MM.1S (cell line): Measurements from ENCODE around the gene IL4.

Source experiments
- DNase-seq: peaks from one replicate; pipeline ENCODE4 v3.0.0-alpha.2; 2015
- H2AFZ ChIP-seq: fragments of 300-600 bp; sonication (generic); 2 replicates; pipeline ENCODE4 v1.6.0; 2016; ENCODE audit warnings: antibody characterized with exemption, low read length
- H3F3A ChIP-seq: fragments of 300-600 bp; sonication (generic); 2 replicates; pipeline ENCODE4 v1.6.1; 2016; ENCODE audit warnings: mild to moderate bottlenecking, antibody characterized with exemption, low read length, moderate library complexity, mixed read lengths; ENCODE audit not compliant: insufficient read depth
- H3K27ac ChIP-seq: fragments of 300-600 bp; sonication (generic); 2 replicates; pipeline ENCODE4 v1.5.1; 2016; ENCODE audit warnings: mild to moderate bottlenecking, low read length
- H3K27me3 ChIP-seq: fragments of 300-600 bp; sonication (generic); replicated peaks from 2 replicates; pipeline ENCODE4 v1.6.0; 2016; ENCODE audit warnings: low read length; ENCODE audit not compliant: insufficient read depth
- H3K36me3 ChIP-seq: fragments of 300-600 bp; sonication (generic); replicated peaks from 2 replicates; pipeline ENCODE4 v1.6.1; 2016; ENCODE audit warnings: mild to moderate bottlenecking, low read length, mixed read lengths; ENCODE audit not compliant: insufficient read depth
- H3K4me1 ChIP-seq: fragments of 300-600 bp; sonication (generic); 2 replicates; pipeline ENCODE4 v1.6.1; 2016; ENCODE audit warnings: low read length, mixed read lengths
- H3K4me2 ChIP-seq: fragments of 300-600 bp; sonication (generic); 2 replicates; pipeline ENCODE4 v1.6.0; 2016; ENCODE audit warnings: low read depth, low read length
- H3K4me3 ChIP-seq: fragments of 300-600 bp; sonication (generic); 2 replicates; pipeline ENCODE4 v1.5.1; 2016; ENCODE audit warnings: low read length, mixed read lengths
- H3K79me2 ChIP-seq: fragments of 300-600 bp; sonication (generic); 2 replicates; pipeline ENCODE4 v1.6.1; 2016; ENCODE audit warnings: mixed run types, low read length, mixed read lengths
- H3K9ac ChIP-seq: fragments of 300-600 bp; sonication (generic); 2 replicates; pipeline ENCODE4 v1.6.1; 2016; ENCODE audit warnings: low read length, mixed read lengths
- H3K9me2 ChIP-seq: fragments of 300-600 bp; sonication (generic); replicated peaks from 2 replicates; pipeline ENCODE4 v1.6.1; 2016; ENCODE audit warnings: mild to moderate bottlenecking, low read length, mixed read lengths; ENCODE audit not compliant: insufficient read depth
- H3K9me3 ChIP-seq: fragments of 300-600 bp; sonication (generic); replicated peaks from 2 replicates; pipeline ENCODE4 v1.6.1; 2016; ENCODE audit warnings: mild to moderate bottlenecking, low read length, mixed read lengths; ENCODE audit not compliant: insufficient read depth
- H4K20me1 ChIP-seq: fragments of 300-600 bp; sonication (generic); 2 replicates; pipeline ENCODE4 v1.6.1; 2016; ENCODE audit warnings: mild to moderate bottlenecking, low read length, moderate library complexity, mixed read lengths; ENCODE audit not compliant: insufficient read depth
- EZH2 ChIP-seq: fragments of 300-600 bp; sonication (generic); optimal IDR thresholded peaks from 2 replicates; pipeline ENCODE3; 2017; ENCODE audit warnings: low read depth, mild to moderate bottlenecking, antibody characterized with exemption, low read length, mixed read lengths
- EZH2phosphoT487 ChIP-seq: fragments of 300-600 bp; sonication (generic); IDR thresholded peaks from 2 replicates; pipeline ENCODE4 v1.6.1; 2018; ENCODE audit warnings: antibody characterized with exemption, low read length
- TF ChIP-seq, protein P1 (sequence below): fragments of 300-600 bp; sonication (generic); IDR thresholded peaks from 2 replicates; pipeline ENCODE4 v1.5.1; 2016; ENCODE audit warnings: antibody characterized with exemption, low read length, mixed read lengths

Gene IL4

GRCh38 chr5:132674671-132675506 lies 1.1 kb downstream of the IL4 start:
- DNase-seq = no peak

DNA sequence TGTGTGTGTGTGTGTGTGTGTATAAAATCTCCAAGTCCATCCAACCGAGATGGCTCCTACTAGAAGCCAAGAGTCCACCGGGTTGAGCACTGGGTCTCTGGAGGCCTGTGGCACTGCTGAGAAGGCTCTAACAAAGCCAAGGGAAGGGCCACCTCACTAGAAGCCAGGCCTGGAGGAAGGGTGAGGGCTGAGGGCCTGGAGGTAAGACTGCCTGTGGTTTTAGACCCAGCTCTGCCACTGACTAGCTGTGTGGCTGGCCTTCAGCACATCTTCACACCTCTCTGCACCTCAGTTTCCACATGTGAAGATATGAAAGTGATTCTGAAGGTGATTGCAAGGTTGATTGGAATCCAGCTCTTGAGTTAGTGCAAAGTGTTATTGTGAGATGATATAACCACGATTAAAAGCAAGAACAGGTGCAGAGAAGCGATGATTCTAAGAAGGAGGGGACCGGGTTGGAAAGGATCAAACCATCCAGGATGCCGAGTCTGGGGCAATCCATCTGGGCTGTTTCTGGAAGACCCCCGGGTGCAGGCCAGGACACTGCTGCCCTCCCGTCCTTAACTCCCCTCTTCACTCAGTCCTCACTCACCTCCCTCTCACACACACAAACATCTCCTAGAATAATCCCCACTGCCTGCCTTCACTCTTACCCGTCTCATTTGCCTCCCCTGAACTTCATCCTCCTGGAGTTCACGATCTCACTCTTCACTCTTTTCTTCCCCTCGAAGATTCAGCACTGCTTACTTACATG lies 2.3 kb downstream of the IL4 start:
- no peaks in the 10 kb centered on the region for H3K36me3 ChIP-seq
- no peaks in the 10 kb centered on the region for H3K4me1 ChIP-seq
- no peaks in the 10 kb centered on the region for H3K79me2 ChIP-seq
- H3K9ac ChIP-seq = no peak overlapping the region
- H3K9me2 ChIP-seq = no peaks in the 10 kb centered on the region
- H2AFZ ChIP-seq = no peak overlapping the region
- H3F3A ChIP-seq = no peaks in the 10 kb centered on the region
- DNase-seq = no peak
- TF ChIP-seq, protein P1, sequence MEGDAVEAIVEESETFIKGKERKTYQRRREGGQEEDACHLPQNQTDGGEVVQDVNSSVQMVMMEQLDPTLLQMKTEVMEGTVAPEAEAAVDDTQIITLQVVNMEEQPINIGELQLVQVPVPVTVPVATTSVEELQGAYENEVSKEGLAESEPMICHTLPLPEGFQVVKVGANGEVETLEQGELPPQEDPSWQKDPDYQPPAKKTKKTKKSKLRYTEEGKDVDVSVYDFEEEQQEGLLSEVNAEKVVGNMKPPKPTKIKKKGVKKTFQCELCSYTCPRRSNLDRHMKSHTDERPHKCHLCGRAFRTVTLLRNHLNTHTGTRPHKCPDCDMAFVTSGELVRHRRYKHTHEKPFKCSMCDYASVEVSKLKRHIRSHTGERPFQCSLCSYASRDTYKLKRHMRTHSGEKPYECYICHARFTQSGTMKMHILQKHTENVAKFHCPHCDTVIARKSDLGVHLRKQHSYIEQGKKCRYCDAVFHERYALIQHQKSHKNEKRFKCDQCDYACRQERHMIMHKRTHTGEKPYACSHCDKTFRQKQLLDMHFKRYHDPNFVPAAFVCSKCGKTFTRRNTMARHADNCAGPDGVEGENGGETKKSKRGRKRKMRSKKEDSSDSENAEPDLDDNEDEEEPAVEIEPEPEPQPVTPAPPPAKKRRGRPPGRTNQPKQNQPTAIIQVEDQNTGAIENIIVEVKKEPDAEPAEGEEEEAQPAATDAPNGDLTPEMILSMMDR = no peak
- no peak for TF ChIP-seq EZH2phosphoT487
- TF ChIP-seq EZH2 = no peak
- H3K4me3 ChIP-seq = no peak overlapping the region
- no peaks in the 10 kb centered on the region for H3K9me3 ChIP-seq
- H4K20me1 ChIP-seq = no peaks in the 10 kb centered on the region
- no peak overlapping the region for H3K27ac ChIP-seq
- no peak overlapping the region for H3K4me2 ChIP-seq
- no peaks in the 10 kb centered on the region for H3K27me3 ChIP-seq

More at GRCh38 chr5:132674671-132675506, 1.1 kb downstream of the IL4 start:
- Histone ChIP-seq H4K20me1 (no peaks in the 10 kb centered on the region), H3K27me3 (no peaks in the 10 kb centered on the region), H3K9me3 (no peaks in the 10 kb centered on the region), H3K36me3 (no peaks in the 10 kb centered on the region), H3K4me1 (no peaks in the 10 kb centered on the region), H3K79me2 (no peaks in the 10 kb centered on the region), H3K4me2 (peak overlapping the region; percentile 59), H3F3A (no peaks in the 10 kb centered on the region), H3K27ac (no peak overlapping the region), H3K9ac (peak overlapping the region; percentile 8; the same call in 1 of the 2 replicates), H3K9me2 (no peaks in the 10 kb centered on the region), H2AFZ (peak overlapping the region; percentile 49; the same call in 1 of the 2 replicates), H3K4me3 (peak overlapping the region; percentile 5; the same call in 1 of the 2 replicates)
- TF ChIP-seq, protein P1 = no peak
- TF ChIP-seq EZH2 = no peak
- TF ChIP-seq EZH2phosphoT487 = no peak

GRCh38 chr5:132677191-132677590 lies 3.4 kb downstream of the IL4 start:
- no peaks in the 10 kb centered on the region for H3K79me2 ChIP-seq
- no peak overlapping the region for H3K4me3 ChIP-seq
- no peaks in the 10 kb centered on the region for H3K9me3 ChIP-seq
- H3K9me2 ChIP-seq = no peaks in the 10 kb centered on the region
- H3K36me3 ChIP-seq = no peaks in the 10 kb centered on the region
- H3K9ac ChIP-seq = no peak overlapping the region
- H3K4me1 ChIP-seq = no peaks in the 10 kb centered on the region
- H4K20me1 ChIP-seq = no peaks in the 10 kb centered on the region
- no peaks in the 10 kb centered on the region for H3K27me3 ChIP-seq
- no peak overlapping the region for H2AFZ ChIP-seq
- no peak for DNase-seq
- no peak overlapping the region for H3K4me2 ChIP-seq
- no peak for TF ChIP-seq EZH2
- H3F3A ChIP-seq = no peaks in the 10 kb centered on the region
- no peak overlapping the region for H3K27ac ChIP-seq
